Heart right ventricle (tissue), 16 donors: ENCODE data around the gene UBE2I. TPM values are rescaled to one million over a fixed set of nuclear protein-coding genes. Genes with fewer than 3 reads are reported as not detected.
A peak's percentile ranks its signal among the peaks of the same experiment; 100 is the strongest.

Source experiments
- ATAC-seq, 8 donors: fragments of 200-7000 bp; cut with Tn5 transposase; one replicate each; pipeline ENCODE4 v1.9.1; 2020; ENCODE audit warnings: mild to moderate bottlenecking in 8 of 8, moderate library complexity in 8 of 8, moderate number of reproducible peaks in 1 of 8
- DNase-seq, 2 donors: peaks; one replicate each; pipeline ENCODE4 v3.0.0-alpha.2; 2020
- H3K27ac ChIP-seq, 10 donors: fragments of 200-600 bp; sonication (generic) in 2 of 10; one replicate each; pipeline versions ENCODE4 v1.5.0 to v1.8.0; 2020 to 2022; ENCODE audit warnings: mild to moderate bottlenecking in 3 of 10
- H3K27me3 ChIP-seq, 7 donors: fragments of 200-600 bp; one replicate each; pipeline ENCODE4 v1.8.0; 2021 to 2022; ENCODE audit warnings: mild to moderate bottlenecking in 2 of 7
- H3K36me3 ChIP-seq, 9 donors: fragments of 200-600 bp; sonication (generic) in 1 of 9; one replicate each; pipeline versions ENCODE4 v1.5.0 to v1.8.0; 2020 to 2022; ENCODE audit warnings: mild to moderate bottlenecking in 2 of 9
- H3K4me1 ChIP-seq, 9 donors: fragments of 200-600 bp; sonication (generic) in 1 of 9; one replicate each; pipeline versions ENCODE4 v1.5.0 to v1.8.0; 2020 to 2022; ENCODE audit warnings: mild to moderate bottlenecking in 4 of 9
- H3K4me3 ChIP-seq, 10 donors: fragments of 200-600 bp; sonication (generic) in 2 of 10; one replicate each; pipeline versions ENCODE4 v1.5.0 to v1.8.0; 2020 to 2022; ENCODE audit warnings: mild to moderate bottlenecking in 7 of 10, moderate library complexity in 2 of 10
- H3K9me3 ChIP-seq, 11 donors: fragments of 200-600 bp in 10 of 11; sonication (generic) in 2 of 11; one replicate each; pipeline versions ENCODE4 v1.5.0 to v1.8.0; 2013 to 2022; ENCODE audit warnings: mild to moderate bottlenecking in 2 of 11, control low read depth in 1 of 11, moderate library complexity in 1 of 11
- WGBS, 2 donors: extraction: QIAGEN DNeasy Blood & Tissue Kit; methylation state at CpG; one replicate each; pipeline ENCODE4 v1.1.7; 2013; ENCODE audit warnings: inconsistent platforms in 1 of 2; 5-methylcytosine and 5-hydroxymethylcytosine counted together
- intact Hi-C, 10 donors: fragments of 100-400 bp; cut with DNase I; formaldehyde crosslinking; loops; one replicate each; pipeline versions ENCODE4 v1.11.1 to v1.14.2; 2022
- polyA plus RNA-seq, 2 donors: library from polyadenylated mRNA; stranded (reverse); fragments of 200-250 nt; gene quantifications; one replicate each; pipeline ENCODE4 v1.2.3, GENCODE V29; 2013
- total RNA-seq, 10 donors: library from RNA; stranded (reverse); fragmentation: NEBNext Ultra II Directional in 3 of 10; extraction: Animal tissue kit (Norgen Biotek cat#: 25700) in 3 of 10; gene quantifications; one replicate each; pipeline versions ENCODE4 v1.2.1 to v1.2.4, GENCODE V29; 2021 to 2023
- TF ChIP-seq, protein P1 (sequence below), 9 donors: fragments of 200-600 bp; sonication (generic) in 2 of 9; IDR thresholded peaks; one replicate each; pipeline versions ENCODE4 v1.5.0 to v1.8.0; 2021 to 2022; ENCODE audit warnings: antibody characterized with exemption in 9 of 9, mild to moderate bottlenecking in 5 of 9, moderate library complexity in 1 of 9
- donor health status: Arrhythmogenic right ventricular cardiomyopathy.
- donor health status: ischemic (EF 13 %, LVEDD 7.1; RV severe dilation, severe dysfunction).
- donor health status: healthy with polysubstance abuse.
- donor health status: DM: no; HTN: yes; CAD: no.
- donor health status: DM: no; HTN: no; CAD: no.
- donor health status: ischemic (EF 25% LVEDD 6.9; RV normal size, moderate dysfunction).
- donor health status: ischemic (EF 25% LVEDD 5.7; RV mildly dilated, moderate dysfunction).
- donor health status: healthy.
- donor health status: DM: yes; HTN: yes; CAD: no.
- donor health status: Ischemic cardiomyopathy.
- donor health status: ischemic (EF 35%, LVEDD 5.7; RV mildly dilated, moderate dysfunction).
- donor health status: nonischemic (EF 11% LVEDD 7.7; RV severe dilation, severe dysfunction).
- donor health status: DM: yes; HTN: yes; CAD: no.
- donor health status: PGD.
- donor health status: ischemic (EF 29% LVEDD 5.4; RV normal size, mild dysfunction).
- donor health status: nonischemic (EF 23%, LVEDD 6.1; RV moderate dilation, normal function).

UBE2I gene
- total and polyA plus RNA-seq, 12 donors = 63.1 to 99.8 (median 83.6) TPM

DNA sequence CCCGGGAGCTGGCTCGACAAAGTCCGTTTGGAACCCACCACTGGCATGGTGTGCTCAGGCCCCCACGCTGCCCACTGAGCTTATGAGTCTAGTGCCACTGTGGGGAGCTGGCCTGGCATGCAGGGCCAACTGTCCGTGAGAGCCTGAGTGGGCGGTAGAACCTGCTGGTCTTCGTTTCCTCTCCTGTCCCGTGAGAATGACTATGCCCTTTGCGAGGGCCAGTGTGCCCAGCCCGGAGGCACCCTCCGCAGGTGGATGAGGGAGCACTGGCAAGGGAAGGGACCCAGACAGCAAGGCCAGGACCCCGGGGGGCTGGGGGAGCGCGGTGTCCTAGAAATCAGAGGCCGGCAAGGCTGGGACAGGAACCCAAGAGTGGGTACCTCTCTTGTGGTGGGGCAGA, 27.2 kb downstream of the UBE2I start:
- 71 to 75% methylated on average over 15 of the region's 15 CpGs for WGBS, 2 donors
- no peak overlapping the region for H3K4me3 ChIP-seq
- TF ChIP-seq, protein P1, sequence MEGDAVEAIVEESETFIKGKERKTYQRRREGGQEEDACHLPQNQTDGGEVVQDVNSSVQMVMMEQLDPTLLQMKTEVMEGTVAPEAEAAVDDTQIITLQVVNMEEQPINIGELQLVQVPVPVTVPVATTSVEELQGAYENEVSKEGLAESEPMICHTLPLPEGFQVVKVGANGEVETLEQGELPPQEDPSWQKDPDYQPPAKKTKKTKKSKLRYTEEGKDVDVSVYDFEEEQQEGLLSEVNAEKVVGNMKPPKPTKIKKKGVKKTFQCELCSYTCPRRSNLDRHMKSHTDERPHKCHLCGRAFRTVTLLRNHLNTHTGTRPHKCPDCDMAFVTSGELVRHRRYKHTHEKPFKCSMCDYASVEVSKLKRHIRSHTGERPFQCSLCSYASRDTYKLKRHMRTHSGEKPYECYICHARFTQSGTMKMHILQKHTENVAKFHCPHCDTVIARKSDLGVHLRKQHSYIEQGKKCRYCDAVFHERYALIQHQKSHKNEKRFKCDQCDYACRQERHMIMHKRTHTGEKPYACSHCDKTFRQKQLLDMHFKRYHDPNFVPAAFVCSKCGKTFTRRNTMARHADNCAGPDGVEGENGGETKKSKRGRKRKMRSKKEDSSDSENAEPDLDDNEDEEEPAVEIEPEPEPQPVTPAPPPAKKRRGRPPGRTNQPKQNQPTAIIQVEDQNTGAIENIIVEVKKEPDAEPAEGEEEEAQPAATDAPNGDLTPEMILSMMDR (IDR thresholded peaks at IDR 0.05) = no peak
- intact Hi-C loops = no loop called here
- H3K27ac ChIP-seq = no peak overlapping the region
- ATAC-seq (no peak), DNase-seq (no peak)
- H3K27me3 ChIP-seq = peaks cover 16 to 50% (median 30%) of the 10 kb centered on the region in 7 donors
- no peaks in the 10 kb centered on the region for H3K36me3 ChIP-seq
- H3K4me1 ChIP-seq = peaks cover 11 to 31% (median 25%) of the 10 kb centered on the region in 9 donors
- H3K9me3 ChIP-seq = no peaks in the 10 kb centered on the region

DNA sequence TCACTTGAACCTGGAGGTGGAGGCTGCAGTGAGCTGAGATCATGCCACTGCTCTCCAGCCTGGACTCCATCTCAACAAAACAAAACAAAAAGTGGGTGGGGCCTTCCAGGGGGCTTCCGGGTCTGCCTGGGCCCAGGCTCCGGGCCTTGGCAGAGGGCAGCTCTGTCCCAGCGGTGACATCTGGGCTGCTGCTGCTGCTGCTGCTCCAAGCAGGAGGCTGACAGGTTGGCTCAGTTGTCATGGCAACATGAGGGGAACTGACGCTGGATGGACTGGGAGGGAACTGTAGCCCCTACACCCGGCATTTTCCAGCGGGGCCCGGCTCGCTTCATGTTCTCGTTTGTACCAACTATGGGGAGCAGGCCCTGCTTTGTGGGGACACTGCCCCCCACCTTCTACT, 28.1 kb downstream of the UBE2I start:
- Histone ChIP-seq H3K27ac (no peak overlapping the region), H3K4me3 (no peak overlapping the region), H3K27me3 (peaks cover 16 to 41% (median 24%) of the 10 kb centered on the region in 7 donors), H3K36me3 (no peaks in the 10 kb centered on the region), H3K9me3 (no peaks in the 10 kb centered on the region), H3K4me1 (peaks cover 6 to 25% (median 19%) of the 10 kb centered on the region in 9 donors)
- intact Hi-C loops = no loop called here
- DNase-seq = no peak
- no peak for ATAC-seq
- 54 to 61% methylated on average over 9 of the region's 9 CpGs for WGBS, 2 donors
- TF ChIP-seq, protein P1 (IDR thresholded peaks at IDR 0.05) = no peak

DNA sequence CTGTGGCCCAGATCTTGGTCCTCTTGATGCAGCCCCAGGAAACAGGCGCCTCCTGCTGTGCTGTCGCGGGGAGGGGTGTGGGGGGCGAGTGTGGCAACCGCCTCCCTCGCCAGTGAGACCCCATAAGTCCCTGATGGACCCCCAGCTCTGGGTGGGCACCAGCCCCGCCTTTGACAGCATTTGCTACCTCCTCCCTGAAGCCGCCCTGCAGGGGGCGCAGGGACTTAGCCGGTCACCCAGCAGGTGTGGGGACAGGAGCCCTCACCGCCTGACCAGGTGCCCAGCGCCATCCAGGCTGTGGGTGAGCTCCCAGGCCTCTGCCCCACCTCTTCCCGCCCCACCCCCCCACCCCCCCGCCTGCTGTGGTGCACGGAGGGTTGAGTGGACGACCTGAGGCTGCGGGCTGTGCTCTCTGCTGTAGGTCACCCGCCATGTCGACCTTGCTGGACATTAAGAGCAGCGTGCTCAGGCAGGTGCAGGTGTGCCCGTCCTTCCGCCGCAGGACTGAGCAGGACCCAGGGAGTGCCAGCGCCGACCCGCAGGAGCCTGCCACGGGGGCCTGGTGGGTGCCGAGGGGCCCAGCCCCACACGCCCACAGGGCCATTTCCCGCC, 28.8 kb downstream of the UBE2I start:
- 60 to 66% methylated on average over 27 to 30 of the region's 30 CpGs for WGBS, 2 donors
- Histone ChIP-seq H3K4me3 (no peak overlapping the region), H3K9me3 (no peaks in the 10 kb centered on the region), H3K4me1 (peaks cover 5 to 21% (median 16%) of the 10 kb centered on the region in 9 donors), H3K27ac (no peak overlapping the region), H3K36me3 (no peaks in the 10 kb centered on the region), H3K27me3 (peaks cover 14 to 34% (median 19%) of the 10 kb centered on the region in 7 donors)
- intact Hi-C loops = no loop called here
- ATAC-seq = no peak
- TF ChIP-seq, protein P1 (IDR thresholded peaks at IDR 0.05) = peak in 7 of 9 donors; percentile 14 to 39 (median 24)
- DNase-seq = no peak

DNA sequence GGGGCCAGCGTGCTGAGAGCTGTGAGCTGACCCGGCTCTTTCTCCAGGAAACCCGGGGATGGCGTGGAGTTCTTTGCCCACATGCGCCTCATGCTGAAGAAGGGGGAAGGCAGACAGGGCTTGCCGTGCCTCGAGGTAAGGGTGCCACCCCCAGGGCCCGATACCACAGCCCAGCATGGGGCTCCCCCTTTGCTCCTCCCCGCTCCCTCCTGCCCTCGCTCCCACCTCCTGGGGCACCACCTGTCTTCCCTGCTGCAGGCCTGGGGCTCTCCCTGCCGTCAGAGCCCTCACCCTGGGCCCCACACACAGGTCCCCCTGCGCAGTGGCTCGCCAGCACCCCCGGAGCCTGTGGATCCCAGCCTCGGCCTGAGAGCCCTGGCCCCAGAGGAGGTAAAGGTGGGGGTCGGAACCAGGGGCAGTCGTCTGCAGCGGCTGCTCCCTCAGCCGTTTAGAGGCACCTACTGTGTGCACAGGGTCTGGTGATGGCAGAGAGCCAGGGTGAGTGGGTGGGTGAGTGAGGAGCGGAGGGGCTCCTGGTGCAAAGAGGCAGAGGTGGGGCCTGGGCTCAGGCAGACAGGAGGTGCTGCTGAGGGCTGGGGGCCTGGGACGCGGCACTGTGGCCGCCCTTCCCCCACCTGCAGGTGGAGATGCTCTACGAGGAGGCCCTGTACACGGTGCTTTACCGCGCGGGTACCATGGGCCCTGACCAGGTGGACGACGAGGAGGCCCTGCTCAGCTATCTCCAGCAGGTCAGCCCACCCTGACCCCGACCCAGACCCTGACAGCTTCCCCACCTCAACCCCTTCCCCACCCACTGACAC, 29.6 kb downstream of the UBE2I start:
- no peak for ATAC-seq
- Histone ChIP-seq H3K4me3 (no peak overlapping the region), H3K4me1 (peaks cover 4 to 20% (median 14%) of the 10 kb centered on the region in 9 donors), H3K36me3 (no peaks in the 10 kb centered on the region), H3K27ac (no peak overlapping the region), H3K9me3 (no peaks in the 10 kb centered on the region), H3K27me3 (peaks cover 6 to 25% (median 12%) of the 10 kb centered on the region in 7 donors)
- intact Hi-C loops = no loop called here
- 72 to 77% methylated on average over 30 to 31 of the region's 31 CpGs for WGBS, 2 donors
- no peak for DNase-seq
- TF ChIP-seq, protein P1 (IDR thresholded peaks at IDR 0.05) = no peak
